Uterus (tissue), 4 donors: ENCODE measurements around the gene BLCAP. TPM values are rescaled to one million over a fixed set of nuclear protein-coding genes. Genes with fewer than 3 reads are reported as not detected.
A peak's percentile ranks its signal among the peaks of the same experiment; 100 is the strongest.

Source experiments
- DNase-seq, 2 donors: peaks; one replicate each; pipeline ENCODE4 v3.0.0-alpha.2; 2019 to 2020
- H3K27ac ChIP-seq, 2 donors: fragments of 200-600 bp; sonication (generic); 1 replicate in 1 of 2; 2 replicates in 1 of 2; pipeline ENCODE4 v1.5.1; 2016 to 2018
- H3K27me3 ChIP-seq, 2 donors: fragments of 200-600 bp; sonication (generic); one replicate each; pipeline ENCODE4 v1.5.1; 2018 to 2019; ENCODE audit warnings: control low read depth in 1 of 2
- H3K36me3 ChIP-seq, 2 donors: fragments of 200-600 bp; sonication (generic); one replicate each; pipeline ENCODE4 v1.5.1; 2019; ENCODE audit warnings: control low read depth in 1 of 2
- H3K4me1 ChIP-seq, 2 donors: fragments of 200-600 bp; sonication (generic); one replicate each; pipeline ENCODE4 v1.5.1; 2018 to 2019; ENCODE audit warnings: control low read depth in 1 of 2
- H3K4me3 ChIP-seq, 2 donors: fragments of 200-600 bp; sonication (generic); 1 replicate in 1 of 2; 2 replicates in 1 of 2; pipeline ENCODE4 v1.5.1; 2018 to 2019; ENCODE audit warnings: mild to moderate bottlenecking in 1 of 2
- H3K9me3 ChIP-seq, 2 donors: fragments of 200-600 bp; sonication (generic); one replicate each; pipeline ENCODE4 v1.5.1; 2019; ENCODE audit warnings: control low read depth in 1 of 2
- POLR2A ChIP-seq, 2 donors: fragments of 450-650 bp; IDR thresholded peaks; one replicate each; pipeline ENCODE4 v1.6.1; 2016; ENCODE audit warnings: antibody characterized with exemption in 2 of 2, mild to moderate bottlenecking in 1 of 2, moderate library complexity in 1 of 2
- intact Hi-C: fragments of 100-400 bp; cut with DNase I; formaldehyde crosslinking; loops from one replicate; pipeline ENCODE4 v1.15.1; 2023; ENCODE audit warnings: low total_unique reads
- total RNA-seq, 4 donors: library from RNA; depleted of rRNA in 3 of 4; stranded (reverse); fragments of >200 nt in 3 of 4; gene quantifications; one replicate each; pipeline versions ENCODE4 v1.1.0 to v1.2.4, GENCODE V29; 2014 to 2023
- TF ChIP-seq, protein P1 (sequence below), 4 experiments: fragments of 200-600 bp in 2 of 4; fragments of 450-650 bp in 2 of 4; sonication (generic) in 2 of 4; IDR thresholded peaks; one replicate each; pipeline ENCODE4 v1.5.1; 2016 to 2019; ENCODE audit warnings: antibody characterized with exemption in 4 of 4, mild to moderate bottlenecking in 2 of 4, moderate library complexity in 1 of 4
- donor health status: DM: yes; HTN: yes; CAD: no.

Gene BLCAP
- total RNA-seq, 4 donors from 2014 or later = 16.4 to 62.9 (median 37.7) TPM

DNA sequence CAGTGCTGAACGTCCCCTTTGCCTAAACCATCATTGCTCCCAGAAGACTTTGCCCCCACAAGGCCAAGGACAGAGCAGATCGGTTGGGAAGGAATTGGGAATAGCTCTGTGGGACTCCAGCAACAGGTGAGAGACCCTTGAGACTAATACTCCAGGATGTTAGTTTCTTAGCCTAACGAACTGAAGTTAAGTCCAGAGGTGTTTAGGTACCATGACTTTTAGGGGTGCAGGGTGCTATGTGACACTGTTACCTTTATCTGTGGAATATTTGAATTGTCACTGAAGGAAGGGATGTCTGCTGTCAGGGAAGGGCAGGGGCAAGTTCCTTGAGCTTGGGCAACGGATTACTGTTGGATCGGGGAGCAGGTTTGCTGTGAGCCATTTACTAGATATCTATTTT is 1.9 kb downstream of the BLCAP start:
- Histone ChIP-seq H3K9me3 (no peaks in the 10 kb centered on the region), H3K4me3 (peak overlapping the region in 1 of 2 donors; percentile 99), H3K4me1 (peaks cover 0 to 4% of the 10 kb centered on the region in 2 donors), H3K27ac (peak overlapping the region in 1 of 2 donors; percentile 98), H3K27me3 (no peaks in the 10 kb centered on the region), H3K36me3 (no peaks in the 10 kb centered on the region)
- no peak for DNase-seq
- intact Hi-C loops = loop anchor here (5.0 to 10.0 kb wide), 2 partner anchors 141 to 254 kb away; no protein-coding TSS in a partner anchor
- TF ChIP-seq POLR2A (IDR thresholded peaks at IDR 0.05) = no peak
- TF ChIP-seq, protein P1, sequence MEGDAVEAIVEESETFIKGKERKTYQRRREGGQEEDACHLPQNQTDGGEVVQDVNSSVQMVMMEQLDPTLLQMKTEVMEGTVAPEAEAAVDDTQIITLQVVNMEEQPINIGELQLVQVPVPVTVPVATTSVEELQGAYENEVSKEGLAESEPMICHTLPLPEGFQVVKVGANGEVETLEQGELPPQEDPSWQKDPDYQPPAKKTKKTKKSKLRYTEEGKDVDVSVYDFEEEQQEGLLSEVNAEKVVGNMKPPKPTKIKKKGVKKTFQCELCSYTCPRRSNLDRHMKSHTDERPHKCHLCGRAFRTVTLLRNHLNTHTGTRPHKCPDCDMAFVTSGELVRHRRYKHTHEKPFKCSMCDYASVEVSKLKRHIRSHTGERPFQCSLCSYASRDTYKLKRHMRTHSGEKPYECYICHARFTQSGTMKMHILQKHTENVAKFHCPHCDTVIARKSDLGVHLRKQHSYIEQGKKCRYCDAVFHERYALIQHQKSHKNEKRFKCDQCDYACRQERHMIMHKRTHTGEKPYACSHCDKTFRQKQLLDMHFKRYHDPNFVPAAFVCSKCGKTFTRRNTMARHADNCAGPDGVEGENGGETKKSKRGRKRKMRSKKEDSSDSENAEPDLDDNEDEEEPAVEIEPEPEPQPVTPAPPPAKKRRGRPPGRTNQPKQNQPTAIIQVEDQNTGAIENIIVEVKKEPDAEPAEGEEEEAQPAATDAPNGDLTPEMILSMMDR (IDR thresholded peaks at IDR 0.05) = no peak

- DNase-seq = no peak
- intact Hi-C loops = loop anchor here (5.0 to 10.0 kb wide), 2 partner anchors 140 to 253 kb away; no protein-coding TSS in a partner anchor
- Histone ChIP-seq H3K4me1 (peaks cover 0 to 4% of the 10 kb centered on the region in 2 donors), H3K27me3 (no peaks in the 10 kb centered on the region), H3K27ac (no peak overlapping the region), H3K9me3 (no peaks in the 10 kb centered on the region), H3K4me3 (no peak overlapping the region), H3K36me3 (no peaks in the 10 kb centered on the region)
- TF ChIP-seq, protein P1 (IDR thresholded peaks at IDR 0.05) = no peak
- no peak for TF ChIP-seq POLR2A (IDR thresholded peaks at IDR 0.05)
These were observed 2.6 kb downstream of the BLCAP start for GRCh38 chr20:37524859-37525708.

DNA sequence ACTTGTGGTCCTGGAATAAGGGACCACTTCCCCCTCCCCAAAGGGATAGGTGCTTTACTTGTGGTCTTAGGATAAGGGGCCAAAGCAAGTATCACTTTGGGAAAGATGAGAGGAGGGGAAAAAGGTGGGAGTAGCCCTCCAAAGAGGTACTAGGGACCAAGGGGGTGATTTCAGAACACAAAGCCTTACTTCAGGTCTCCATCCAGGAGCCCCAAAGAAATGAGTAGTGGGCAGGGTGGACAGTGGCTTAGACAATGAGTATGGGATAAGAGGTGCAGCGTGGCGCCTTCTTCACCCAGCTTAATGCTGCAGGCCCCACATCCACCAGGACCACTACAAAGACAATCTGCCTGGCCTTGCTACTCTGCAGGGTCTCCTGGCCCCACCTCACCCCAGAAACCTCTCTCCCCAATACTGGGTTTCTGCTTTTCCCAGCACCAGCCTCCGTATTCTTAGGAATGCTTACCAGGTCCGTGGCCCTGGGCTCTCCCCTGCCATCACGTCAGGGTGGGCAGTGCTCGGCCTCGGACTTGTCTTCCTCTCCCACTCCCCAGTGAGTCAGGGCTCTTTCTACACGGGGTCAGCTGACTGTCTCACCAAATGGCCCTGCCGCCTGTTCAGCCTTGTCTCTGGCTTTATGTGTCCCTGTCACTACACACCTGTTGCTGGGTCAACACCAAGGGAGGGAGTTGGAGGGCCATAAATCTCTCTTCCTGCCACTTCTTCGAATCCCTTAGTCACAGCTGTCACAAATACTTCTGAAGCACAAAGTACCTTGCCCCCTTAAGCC is 3.6 kb downstream of the BLCAP start:
- Histone ChIP-seq H3K27me3 (no peaks in the 10 kb centered on the region), H3K36me3 (no peaks in the 10 kb centered on the region), H3K27ac (no peak overlapping the region), H3K4me3 (no peak overlapping the region), H3K9me3 (no peaks in the 10 kb centered on the region), H3K4me1 (peaks cover 0 to 4% of the 10 kb centered on the region in 2 donors)
- no peak for DNase-seq
- intact Hi-C loops = loop anchor here (10.0 kb wide), 1 partner anchor 139 kb away; no protein-coding TSS in a partner anchor
- TF ChIP-seq POLR2A (IDR thresholded peaks at IDR 0.05) = no peak
- TF ChIP-seq, protein P1 (IDR thresholded peaks at IDR 0.05) = no peak

GRCh38 chr20:37523012-37523391 is 4.7 kb downstream of the BLCAP start:
- intact Hi-C loops = loop anchor here (10.0 kb wide), 1 partner anchor 138 kb away; no protein-coding TSS in a partner anchor
- DNase-seq = no peak
- no peak overlapping the region for H3K27ac ChIP-seq
- H3K9me3 ChIP-seq = no peaks in the 10 kb centered on the region
- H3K4me1 ChIP-seq = peaks cover 0 to 4% of the 10 kb centered on the region in 2 donors
- no peaks in the 10 kb centered on the region for H3K27me3 ChIP-seq
- H3K4me3 ChIP-seq = no peak overlapping the region
- TF ChIP-seq POLR2A (IDR thresholded peaks at IDR 0.05) = no peak
- TF ChIP-seq, protein P1 (IDR thresholded peaks at IDR 0.05) = no peak
- H3K36me3 ChIP-seq = no peaks in the 10 kb centered on the region
